BE2C (cell line): ENCODE results near the gene EPB41L4A.

ENCODE experiments used
- DNase-seq: peaks from one replicate; pipeline ENCODE4 v3.0.0-alpha.2; 2020
- H3K27me3 ChIP-seq: fragments of 250-450 bp; sonication (Bioruptor Pico); 2 replicates; pipeline ENCODE4 v1.5.1; 2020; ENCODE audit warnings: mild to moderate bottlenecking
- H3K36me3 ChIP-seq: fragments of 250-450 bp; sonication (Bioruptor Pico); 2 replicates; pipeline ENCODE4 v1.5.1; 2020; ENCODE audit warnings: mild to moderate bottlenecking
- H3K4me1 ChIP-seq: fragments of 250-450 bp; sonication (Bioruptor Pico); 2 replicates; pipeline ENCODE4 v1.5.1; 2020
- H3K4me3 ChIP-seq: 2 replicates; pipeline ENCODE4 v1.5.1; 2011; ENCODE audit warnings: low read depth, low read length
- H3K9me3 ChIP-seq: fragments of 250-450 bp; sonication (Bioruptor Pico); 2 replicates; pipeline ENCODE4 v1.5.1; 2020
- CTCF ChIP-seq: IDR thresholded peaks from 2 replicates; pipeline ENCODE4 v1.5.1; 2012; ENCODE audit warnings: mild to moderate bottlenecking, low read depth, low read length

EPB41L4A gene

GRCh38 chr5:112221128-112221527 lies 197.9 kb downstream of the EPB41L4A start:
- Histone ChIP-seq H3K36me3 (no peaks in the 10 kb centered on the region), H3K4me3 (no peak overlapping the region), H3K9me3 (no peaks in the 10 kb centered on the region), H3K4me1 (no peaks in the 10 kb centered on the region), H3K27me3 (peaks cover 11% of the 10 kb centered on the region)
- DNase-seq: no peak
- no peak for TF ChIP-seq CTCF

GRCh38 chr5:112219000-112219399 lies 200.1 kb downstream of the EPB41L4A start:
- Histone ChIP-seq H3K27me3 (peaks cover 9% of the 10 kb centered on the region), H3K4me1 (no peaks in the 10 kb centered on the region), H3K9me3 (no peaks in the 10 kb centered on the region), H3K36me3 (no peaks in the 10 kb centered on the region), H3K4me3 (no peak overlapping the region)
- no peak for TF ChIP-seq CTCF
- DNase-seq: no peak

GRCh38 chr5:112217843-112218579 lies 201.1 kb downstream of the EPB41L4A start:
- Histone ChIP-seq H3K36me3 (no peaks in the 10 kb centered on the region), H3K4me1 (no peaks in the 10 kb centered on the region), H3K9me3 (no peaks in the 10 kb centered on the region), H3K4me3 (no peak overlapping the region), H3K27me3 (peaks cover 9% of the 10 kb centered on the region)
- DNase-seq: no peak
- no peak for TF ChIP-seq CTCF

- no peaks in the 10 kb centered on the region for H3K4me1 ChIP-seq
- peaks cover 6% of the 10 kb centered on the region for H3K27me3 ChIP-seq
- no peak for TF ChIP-seq CTCF
- DNase-seq: no peak
- no peaks in the 10 kb centered on the region for H3K9me3 ChIP-seq
- H3K4me3 ChIP-seq: no peak overlapping the region
- H3K36me3 ChIP-seq: no peaks in the 10 kb centered on the region
Measured at GRCh38 chr5:112216140-112216539, 202.9 kb downstream of the EPB41L4A start.

GRCh38 chr5:112210430-112211005 lies 208.6 kb downstream of the EPB41L4A start:
- no peaks in the 10 kb centered on the region for H3K9me3 ChIP-seq
- H3K4me1 ChIP-seq: no peaks in the 10 kb centered on the region
- H3K4me3 ChIP-seq: no peak overlapping the region
- peak; percentile 81 for TF ChIP-seq CTCF
- peak; percentile 54 for DNase-seq
- peaks cover 16% of the 10 kb centered on the region for H3K27me3 ChIP-seq
- H3K36me3 ChIP-seq: no peaks in the 10 kb centered on the region
